GM23338 (cell line): ENCODE data around the gene ETHE1. TPM values are rescaled to one million over a fixed set of nuclear protein-coding genes. Genes with fewer than 3 reads are reported as not detected.

Experiments used
- ATAC-seq: fragments of 200-7000 bp; cut with Tn5 transposase; 3 replicates; pipeline ENCODE4 v1.9.1; 2020
- DNase-seq: peaks from one replicate; pipeline ENCODE4 v3.0.0-alpha.2; 2015; ENCODE audit warnings: low spot score
- H2AFZ ChIP-seq: fragments of 200-600 bp; sonication (generic); 2 replicates; pipeline ENCODE4 v1.8.0; 2016; ENCODE audit warnings: antibody characterized with exemption, mild to moderate bottlenecking, moderate library complexity
- H3F3A ChIP-seq: fragments of 200-600 bp; sonication (generic); replicated peaks from 2 replicates; pipeline ENCODE4 v1.8.0; 2017; ENCODE audit warnings: antibody characterized with exemption, mixed run types, low read depth
- H3K27ac ChIP-seq: fragments of 200-600 bp; sonication (generic); 2 replicates; pipeline ENCODE4 v1.6.1; 2016; ENCODE audit warnings: low read depth
- H3K27me3 ChIP-seq: fragments of 200-600 bp; sonication (generic); 2 replicates; pipeline ENCODE4 v1.8.0; 2016; ENCODE audit warnings: mild to moderate bottlenecking, mixed run types, moderate library complexity; ENCODE audit not compliant: insufficient read depth
- H3K36me3 ChIP-seq: fragments of 200-600 bp; sonication (generic); 2 replicates; pipeline ENCODE4 v1.8.0; 2016; ENCODE audit warnings: mild to moderate bottlenecking; ENCODE audit not compliant: insufficient read depth
- H3K4me1 ChIP-seq: fragments of 200-600 bp; sonication (generic); 2 replicates; pipeline ENCODE4 v1.8.0; 2016; ENCODE audit warnings: mild to moderate bottlenecking, moderate library complexity; ENCODE audit not compliant: insufficient read depth
- H3K4me2 ChIP-seq: fragments of 200-600 bp; sonication (generic); 2 replicates; pipeline ENCODE4 v1.7.1; 2017; ENCODE audit warnings: mixed run types
- H3K4me3 ChIP-seq: fragments of 200-600 bp; sonication (generic); 2 replicates; pipeline ENCODE4 v1.6.1; 2016; ENCODE audit warnings: mixed run types
- H3K79me2 ChIP-seq: fragments of 200-600 bp; sonication (generic); replicated peaks from 2 replicates; pipeline ENCODE4 v1.8.0; 2017; ENCODE audit warnings: mild to moderate bottlenecking; ENCODE audit not compliant: insufficient read depth
- H3K9me2 ChIP-seq: fragments of 200-600 bp; sonication (generic); 2 replicates; pipeline ENCODE4 v1.8.0; 2017; ENCODE audit not compliant: insufficient read depth
- H4K20me1 ChIP-seq: fragments of 200-600 bp; sonication (generic); replicated peaks from 2 replicates; pipeline ENCODE4 v1.8.0; 2017; ENCODE audit warnings: mild to moderate bottlenecking; ENCODE audit not compliant: insufficient read depth
- H3K27ac Mint-ChIP-seq: 2 replicates; pipeline ENCODE4 v1.8.0; 2020; ENCODE audit warnings: inconsistent platforms, mild to moderate bottlenecking, moderate library complexity, mixed read lengths
- H3K27me3 Mint-ChIP-seq: 3 replicates; pipeline ENCODE4 v1.8.0; 2022; ENCODE audit warnings: low read depth, mild to moderate bottlenecking, moderate library complexity, mixed read lengths, inconsistent platforms; ENCODE audit not compliant: insufficient read depth, poor library complexity
- H3K36me3 Mint-ChIP-seq: 3 replicates; pipeline ENCODE4 v1.8.0; 2021; ENCODE audit warnings: low read depth, mild to moderate bottlenecking, inconsistent platforms, moderate library complexity, mixed read lengths
- H3K4me1 Mint-ChIP-seq: 3 replicates; pipeline ENCODE4 v1.8.0; 2020; ENCODE audit warnings: mild to moderate bottlenecking, inconsistent platforms, mixed read lengths
- H3K4me3 Mint-ChIP-seq: 3 replicates; pipeline ENCODE4 v1.8.0; 2021; ENCODE audit warnings: moderate library complexity, mild to moderate bottlenecking, inconsistent platforms, mixed read lengths
- H3K9me3 Mint-ChIP-seq: 3 replicates; pipeline ENCODE4 v1.8.0; 2020; ENCODE audit warnings: moderate library complexity, mild to moderate bottlenecking, inconsistent platforms, mixed read lengths
- CREB1 ChIP-seq: fragments of 250-450 bp; sonication (Bioruptor Pico); IDR thresholded peaks from 2 replicates; pipeline ENCODE4 v1.5.0; 2020; ENCODE audit warnings: low read depth, mild to moderate bottlenecking, moderate library complexity
- CTCF ChIP-seq, 2 experiments: fragments of 200-600 bp in 1 of 2; sonication (generic) in 1 of 2; conservative IDR thresholded peaks; 2 replicates each; pipeline versions ENCODE4 v1.5.1 to v1.6.1; 2016 to 2017; ENCODE audit warnings: antibody characterized with exemption in 2 of 2, low read depth in 2 of 2, mild to moderate bottlenecking in 2 of 2, moderate library complexity in 1 of 2
- ETS1 ChIP-seq: IDR thresholded peaks from 2 replicates; pipeline ENCODE4 v1.6.1; 2016; ENCODE audit warnings: antibody characterized with exemption
- EZH2 ChIP-seq: fragments of 200-600 bp; sonication (generic); IDR thresholded peaks from one replicate; pipeline ENCODE4 v1.8.0; 2017; ENCODE audit warnings: antibody characterized with exemption, mild to moderate bottlenecking, low read depth; ENCODE audit not compliant: unreplicated experiment
- EZH2phosphoT487 ChIP-seq: fragments of 200-600 bp; sonication (generic); IDR thresholded peaks from one replicate; pipeline ENCODE4 v1.8.1; 2018; ENCODE audit warnings: antibody characterized with exemption; ENCODE audit not compliant: unreplicated experiment
- JUNB ChIP-seq: IDR thresholded peaks from one replicate; pipeline ENCODE4 v1.6.1; 2016; ENCODE audit warnings: antibody characterized with exemption; ENCODE audit not compliant: unreplicated experiment
- NANOG ChIP-seq: IDR thresholded peaks from 2 replicates; pipeline ENCODE4 v1.6.1; 2016; ENCODE audit warnings: antibody characterized with exemption, borderline replicate concordance
- POLR2AphosphoS5 ChIP-seq: IDR thresholded peaks from 2 replicates; pipeline ENCODE4 v1.6.1; 2016; ENCODE audit warnings: antibody characterized with exemption, low read depth
- REST ChIP-seq: IDR thresholded peaks from one replicate; pipeline ENCODE4 v1.6.1; 2018; ENCODE audit warnings: antibody characterized with exemption; ENCODE audit not compliant: unreplicated experiment
- STAT1 ChIP-seq: IDR thresholded peaks from one replicate; pipeline ENCODE4 v1.6.1; 2016; ENCODE audit warnings: antibody characterized with exemption; ENCODE audit not compliant: unreplicated experiment
- ZNF114 ChIP-seq: fragments of 250-450 bp; sonication (Bioruptor Pico); IDR thresholded peaks from 2 replicates; pipeline ENCODE4 v1.5.0; 2020; ENCODE audit warnings: mild to moderate bottlenecking, moderate library complexity
- ZNF331 ChIP-seq: fragments of 250-450 bp; sonication (Bioruptor Pico); IDR thresholded peaks from 2 replicates; pipeline ENCODE4 v1.5.0; 2020; ENCODE audit warnings: low read depth, mild to moderate bottlenecking, moderate library complexity
- ZNF462 ChIP-seq: fragments of 250-450 bp; sonication (Bioruptor Pico); IDR thresholded peaks from 2 replicates; pipeline ENCODE4 v1.5.0; 2020; ENCODE audit warnings: mild to moderate bottlenecking, moderate library complexity
- polyA plus RNA-seq: library from polyadenylated mRNA; unstranded; fragments of >200 nt; fragmentation: Nextera tagmentation; extraction: Ambion mirVana; gene quantifications from 2 replicates; pipeline ENCODE4 v1.2.1, GENCODE V29; 2016
- total RNA-seq: library from RNA; depleted of rRNA; stranded (reverse); fragments of >200 nt; shearing (Covaris generic); gene quantifications from 2 replicates; pipeline ENCODE4 v1.2.3, GENCODE V29; 2014

ETHE1 gene
- total and polyA plus RNA-seq, 2 experiments from 2014 or later, result 11.1 to 25.5 TPM

GRCh38 chr19:43527860-43528622 lies 1.0 kb upstream of the ETHE1 start:
- Histone ChIP-seq H3K36me3 (no peaks in the 10 kb centered on the region), H3K4me2 (no peak overlapping the region), H3K4me1 (peaks cover 8% of the 10 kb centered on the region; the same call in 1 of the 2 replicates), H3F3A (peaks cover 8% of the 10 kb centered on the region; the same call in 1 of the 2 replicates), H3K27ac (no peak overlapping the region), H2AFZ (no peak overlapping the region), H3K27me3 (peaks cover 37% of the 10 kb centered on the region), H4K20me1 (no peaks in the 10 kb centered on the region), H3K79me2 (no peaks in the 10 kb centered on the region), H3K9me2 (no peaks in the 10 kb centered on the region), H3K4me3 (no peak overlapping the region)
- no peaks in the 10 kb centered on the region for H3K9me3 Mint-ChIP-seq
- H3K27me3 Mint-ChIP-seq, result peaks cover 24% of the 10 kb centered on the region
- TF ChIP-seq ZNF462 (CRISPR knock-in tag) (no peak), JUNB (no peak), ZNF114 (CRISPR knock-in tag) (no peak), STAT1 (no peak), CTCF (conservative IDR thresholded peaks at IDR 0.05; ENCODE audit: low read depth in 2 of 2) (no peak), POLR2AphosphoS5 (no peak), ETS1 (no peak), REST (no peak), EZH2phosphoT487 (no peak), CREB1 (CRISPR knock-in tag) (no peak), EZH2 (no peak), NANOG (no peak), ZNF331 (CRISPR knock-in tag) (no peak)
- H3K4me1 Mint-ChIP-seq, result peaks cover 11% of the 10 kb centered on the region
- H3K4me3 Mint-ChIP-seq, result no peak overlapping the region
- no peak overlapping the region for H3K27ac Mint-ChIP-seq
- DNase-seq (no peak), ATAC-seq (no peak)
- no peaks in the 10 kb centered on the region for H3K36me3 Mint-ChIP-seq
